CD14-positive monocyte (primary cell): ENCODE data around the gene CACTIN. TPM values are rescaled to one million over a fixed set of nuclear protein-coding genes. Genes with fewer than 3 reads are reported as not detected.
A peak's percentile ranks its signal among the peaks of the same experiment; 100 is the strongest.

ENCODE experiments used
- DNase-seq, 3 donors: peaks; one replicate each; pipeline ENCODE4 v3.0.0-alpha.2; 2011 to 2022
- H2AFZ ChIP-seq: 2 replicates; pipeline ENCODE4 v1.6.0; 2012; ENCODE audit warnings: mild to moderate bottlenecking, low read depth, low read length, inconsistent platforms; ENCODE audit not compliant: insufficient read depth, poor library complexity, severe bottlenecking
- H3K27ac ChIP-seq, 2 donors: 1 replicate in 1 of 2; 2 replicates in 1 of 2; pipeline ENCODE4 v1.5.1; 2012 to 2013; ENCODE audit warnings: low read length in 2 of 2, control low read depth in 1 of 2, inconsistent platforms in 1 of 2, low read depth in 1 of 2, mild to moderate bottlenecking in 1 of 2
- H3K27me3 ChIP-seq, 2 donors: one replicate each; pipeline versions ENCODE4 v1.6.0 to v1.6.1; 2011 to 2013; ENCODE audit warnings: low read length in 2 of 2; ENCODE audit not compliant: control insufficient read depth in 2 of 2, insufficient read depth in 2 of 2
- H3K36me3 ChIP-seq, 2 donors: replicated peaks in 1 of 2; 1 replicate in 1 of 2; 2 replicates in 1 of 2; pipeline versions ENCODE4 v1.5.1 to v1.6.1; 2012 to 2013; ENCODE audit warnings: low read length in 2 of 2, control low read depth in 1 of 2, inconsistent platforms in 1 of 2, mild to moderate bottlenecking in 1 of 2; ENCODE audit not compliant: insufficient read depth in 2 of 2, control insufficient read depth in 1 of 2
- H3K4me1 ChIP-seq, 2 donors: 1 replicate in 1 of 2; 2 replicates in 1 of 2; pipeline versions ENCODE4 v1.5.1 to v1.6.1; 2012 to 2013; ENCODE audit warnings: low read length in 2 of 2, control low read depth in 1 of 2, inconsistent platforms in 1 of 2, mild to moderate bottlenecking in 1 of 2, moderate library complexity in 1 of 2; ENCODE audit not compliant: insufficient read depth in 2 of 2, control insufficient read depth in 1 of 2
- H3K4me2 ChIP-seq: replicated peaks from 2 replicates; pipeline ENCODE3; 2012; ENCODE audit warnings: low read length, moderate library complexity, mild to moderate bottlenecking; ENCODE audit not compliant: poor library complexity, severe bottlenecking; ENCODE audit errors: extremely low read depth
- H3K4me3 ChIP-seq, 3 experiments: fragments of 200-600 bp in 1 of 3; sonication (generic) in 1 of 3; replicated peaks in 1 of 3; 1 replicate in 2 of 3; 2 replicates in 1 of 3; pipeline ENCODE4 v1.5.1; 2011 to 2013; ENCODE audit warnings: low read length in 3 of 3, mild to moderate bottlenecking in 3 of 3, control low read depth in 2 of 3, low read depth in 2 of 3, inconsistent platforms in 1 of 3, moderate library complexity in 1 of 3
- H3K79me2 ChIP-seq: 2 replicates; pipeline ENCODE4 v1.6.0; 2012; ENCODE audit warnings: mild to moderate bottlenecking, control low read depth, inconsistent platforms, low read length, moderate library complexity; ENCODE audit not compliant: insufficient read depth
- H3K9ac ChIP-seq: 2 replicates; pipeline ENCODE4 v1.6.0; 2017; ENCODE audit warnings: low read length, mild to moderate bottlenecking; ENCODE audit not compliant: insufficient read depth, poor library complexity, severe bottlenecking
- H3K9me3 ChIP-seq, 2 donors: replicated peaks in 1 of 2; 1 replicate in 1 of 2; 2 replicates in 1 of 2; pipeline versions ENCODE4 v1.5.1 to v1.6.1; 2012 to 2013; ENCODE audit warnings: low read length in 2 of 2, control low read depth in 1 of 2; ENCODE audit not compliant: control insufficient read depth in 1 of 2, insufficient read depth in 1 of 2
- H4K20me1 ChIP-seq: 2 replicates; pipeline ENCODE4 v1.6.0; 2012; ENCODE audit warnings: mild to moderate bottlenecking, low read length, control low read depth, moderate library complexity; ENCODE audit not compliant: insufficient read depth
- H3K27ac Mint-ChIP-seq, 7 donors: one replicate each; pipeline ENCODE4 v1.8.0; 2020; ENCODE audit warnings: mild to moderate bottlenecking in 7 of 7, mixed read lengths in 7 of 7, moderate library complexity in 6 of 7, inconsistent platforms in 2 of 7
- H3K27me3 Mint-ChIP-seq, 3 donors: one replicate each; pipeline ENCODE4 v1.8.0; 2021 to 2022; ENCODE audit warnings: low read depth in 3 of 3, mild to moderate bottlenecking in 3 of 3, mixed read lengths in 3 of 3, moderate library complexity in 3 of 3, inconsistent platforms in 1 of 3
- H3K36me3 Mint-ChIP-seq, 2 donors: one replicate each; pipeline ENCODE4 v1.8.0; 2020; ENCODE audit warnings: mixed read lengths in 2 of 2, inconsistent platforms in 1 of 2, mild to moderate bottlenecking in 1 of 2
- H3K4me1 Mint-ChIP-seq: one replicate; pipeline ENCODE4 v1.8.0; 2020; ENCODE audit warnings: mild to moderate bottlenecking, mixed read lengths
- H3K4me3 Mint-ChIP-seq, 2 donors: one replicate each; pipeline ENCODE4 v1.8.0; 2020; ENCODE audit warnings: mild to moderate bottlenecking in 2 of 2, mixed read lengths in 2 of 2, moderate library complexity in 1 of 2
- H3K9me3 Mint-ChIP-seq, 7 donors: one replicate each; pipeline ENCODE4 v1.8.0; 2020 to 2022; ENCODE audit warnings: mixed read lengths in 7 of 7, mild to moderate bottlenecking in 6 of 7, moderate library complexity in 6 of 7, inconsistent platforms in 2 of 7
- WGBS: methylation state at CpG from one replicate; pipeline ENCODE4 v1.1.5; 2013; ENCODE audit warnings: missing lambda C conversion rate; ENCODE audit not compliant: insufficient coverage; 5-methylcytosine and 5-hydroxymethylcytosine counted together
- intact Hi-C, 2 donors: fragments of 100-400 bp; cut with micrococcal nuclease; formaldehyde crosslinking; loops; one replicate each; pipeline versions ENCODE4 v1.15.0 to v1.15.1; 2023
- polyA plus RNA-seq, 3 donors: library from polyadenylated mRNA; depleted of rRNA in 1 of 3; unstranded in 2 of 3; stranded (reverse) in 1 of 3; fragments of 300-500 nt in 2 of 3; fragments of >200 nt in 1 of 3; fragmentation: Illumina TruSeq in 2 of 3; gene quantifications; 1 replicate in 2 of 3; 2 replicates in 1 of 3; pipeline ENCODE4 v1.2.3, GENCODE V29; 2012 to 2021
- small RNA-seq: library from RNA; depleted of rRNA; stranded (forward); fragments of <200 nt; gene quantifications from one replicate; pipeline ENCODE3, GENCODE V24; 2012; ENCODE audit warnings: low read depth; ENCODE audit not compliant: insufficient read length
- TF ChIP-seq, protein P1 (sequence below): fragments of 200-600 bp; IDR thresholded peaks from one replicate; pipeline ENCODE4 v1.8.0; 2022; ENCODE audit warnings: antibody characterized with exemption, mild to moderate bottlenecking

CACTIN gene
- polyA plus RNA-seq, 3 donors: 2.5 to 19.4 (median 3.0) TPM

GRCh38 chr19:3565139-3565538 is 61.5 kb downstream of the CACTIN start:
- no peak overlapping the region for H2AFZ ChIP-seq
- Mint-ChIP-seq H3K36me3 (no peaks in the 10 kb centered on the region), H3K9me3 (peaks cover 0 to 2% (median 0%) of the 10 kb centered on the region in 7 donors), H3K4me3 (no peak overlapping the region), H3K4me1 (peaks cover 10% of the 10 kb centered on the region), H3K27me3 (peaks cover 0 to 10% (median 5%) of the 10 kb centered on the region in 3 donors), H3K27ac (no peak overlapping the region)
- DNase-seq: no peak
- no peaks in the 10 kb centered on the region for H3K9me3 ChIP-seq
- intact Hi-C loops: no loop called here
- no peak overlapping the region for H3K9ac ChIP-seq
- no peak overlapping the region for H3K4me2 ChIP-seq
- H3K79me2 ChIP-seq: no peaks in the 10 kb centered on the region
- H3K4me1 ChIP-seq: peaks cover 0 to 9% of the 10 kb centered on the region in 2 donors
- no peak overlapping the region for H3K27ac ChIP-seq
- H3K36me3 ChIP-seq: no peaks in the 10 kb centered on the region
- H3K27me3 ChIP-seq: no peaks in the 10 kb centered on the region
- TF ChIP-seq, protein P1, sequence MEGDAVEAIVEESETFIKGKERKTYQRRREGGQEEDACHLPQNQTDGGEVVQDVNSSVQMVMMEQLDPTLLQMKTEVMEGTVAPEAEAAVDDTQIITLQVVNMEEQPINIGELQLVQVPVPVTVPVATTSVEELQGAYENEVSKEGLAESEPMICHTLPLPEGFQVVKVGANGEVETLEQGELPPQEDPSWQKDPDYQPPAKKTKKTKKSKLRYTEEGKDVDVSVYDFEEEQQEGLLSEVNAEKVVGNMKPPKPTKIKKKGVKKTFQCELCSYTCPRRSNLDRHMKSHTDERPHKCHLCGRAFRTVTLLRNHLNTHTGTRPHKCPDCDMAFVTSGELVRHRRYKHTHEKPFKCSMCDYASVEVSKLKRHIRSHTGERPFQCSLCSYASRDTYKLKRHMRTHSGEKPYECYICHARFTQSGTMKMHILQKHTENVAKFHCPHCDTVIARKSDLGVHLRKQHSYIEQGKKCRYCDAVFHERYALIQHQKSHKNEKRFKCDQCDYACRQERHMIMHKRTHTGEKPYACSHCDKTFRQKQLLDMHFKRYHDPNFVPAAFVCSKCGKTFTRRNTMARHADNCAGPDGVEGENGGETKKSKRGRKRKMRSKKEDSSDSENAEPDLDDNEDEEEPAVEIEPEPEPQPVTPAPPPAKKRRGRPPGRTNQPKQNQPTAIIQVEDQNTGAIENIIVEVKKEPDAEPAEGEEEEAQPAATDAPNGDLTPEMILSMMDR: no peak
- 93% methylated on average over 14 of the region's 19 CpGs for WGBS
- H3K4me3 ChIP-seq: no peak overlapping the region
- no peaks in the 10 kb centered on the region for H4K20me1 ChIP-seq

- H3K27me3 Mint-ChIP-seq: peaks cover 0 to 10% (median 5%) of the 10 kb centered on the region in 3 donors
Observed at GRCh38 chr19:3563709-3564524, 62.7 kb downstream of the CACTIN start.

More at GRCh38 chr19:3563709-3564524, 62.7 kb downstream of the CACTIN start:
- no peaks in the 10 kb centered on the region for H3K79me2 ChIP-seq
- no peak overlapping the region for H3K4me3 ChIP-seq
- Mint-ChIP-seq H3K27ac (no peak overlapping the region), H3K4me3 (no peak overlapping the region), H3K4me1 (peaks cover 11% of the 10 kb centered on the region), H3K36me3 (no peaks in the 10 kb centered on the region), H3K9me3 (peaks cover 0 to 2% (median 0%) of the 10 kb centered on the region in 7 donors)
- TF ChIP-seq, protein P1: no peak
- intact Hi-C loops: no loop called here
- H3K4me1 ChIP-seq: peaks cover under 1 to 10% of the 10 kb centered on the region in 2 donors
- H3K9me3 ChIP-seq: no peaks in the 10 kb centered on the region
- H3K36me3 ChIP-seq: no peaks in the 10 kb centered on the region
- H3K27ac ChIP-seq: no peak overlapping the region
- no peaks in the 10 kb centered on the region for H4K20me1 ChIP-seq
- H3K4me2 ChIP-seq: no peak overlapping the region
- DNase-seq: peak in 1 of 3 donors; percentile 17
- WGBS: 67% methylated on average over 3 of the region's 17 CpGs
- H3K9ac ChIP-seq: no peak overlapping the region
- no peaks in the 10 kb centered on the region for H3K27me3 ChIP-seq
- H2AFZ ChIP-seq: no peak overlapping the region

Small RNA genes lying within 50 kb of the gene (small RNA-seq; reads per million reads assigned to genes)
- gene AC005786.1: not detected

Other genes with a start within 250 kb of the CACTIN start
- gene SMIM24, start 146.3 kb downstream of the CACTIN start, polyA plus RNA-seq: under 1 TPM in 1 of 3 donors, not detected in 2; 0.30 TPM
- gene SMIM44, start 143.3 kb downstream of the CACTIN start, polyA plus RNA-seq: not detected
- gene DOHH, start 126.1 kb downstream of the CACTIN start, polyA plus RNA-seq: 1 to 10 TPM; 3.7 to 4.2 (median 4.1) TPM
- gene FZR1, start 120.5 kb downstream of the CACTIN start, polyA plus RNA-seq: 10 to 100 TPM in 1 of 3 donors, 1 to 10 TPM in 2; 7.7 to 44.6 (median 9.4) TPM
- 1 to 10 TPM in 1 of 3 donors, not detected in 2; 1.8 TPM for gene TEKTIP1, start 87.6 kb downstream of the CACTIN start, polyA plus RNA-seq
- 100 to 1,000 TPM in 1 of 3 donors, 10 to 100 TPM in 2; 47.9 to 150 (median 55.5) TPM for gene MFSD12, start 69.2 kb downstream of the CACTIN start, polyA plus RNA-seq
- 10 to 100 TPM; 52.4 to 58.8 (median 56.5) TPM for gene HMG20B, start 53.8 kb downstream of the CACTIN start, polyA plus RNA-seq
- gene GIPC3, start 41.3 kb downstream of the CACTIN start, polyA plus RNA-seq: under 1 TPM in 1 of 3 donors, not detected in 2; 0.03 TPM
- under 1 TPM in 1 of 3 donors, not detected in 2; 0.05 TPM for gene TBXA2R, start 19.9 kb downstream of the CACTIN start, polyA plus RNA-seq
- gene PIP5K1C, start 73.7 kb upstream of the CACTIN start, polyA plus RNA-seq: 10 to 100 TPM in 2 of 3 donors, 1 to 10 TPM in 1; 6.5 to 19.5 (median 10.1) TPM
- gene TJP3, start 81.6 kb upstream of the CACTIN start, polyA plus RNA-seq: under 1 TPM in 1 of 3 donors, not detected in 2; 0.01 TPM
- gene APBA3, start 134.9 kb upstream of the CACTIN start, polyA plus RNA-seq: 10 to 100 TPM; 14.5 to 23.1 (median 16.1) TPM
- 100 to 1,000 TPM in 2 of 3 donors, 10 to 100 TPM in 1; 39.9 to 133 (median 115) TPM for gene MRPL54, start 135.9 kb upstream of the CACTIN start, polyA plus RNA-seq
- not detected for gene RAX2, start 145.4 kb upstream of the CACTIN start, polyA plus RNA-seq
- gene MATK, start 159.6 kb upstream of the CACTIN start, polyA plus RNA-seq: under 1 TPM; 0.20 to 0.44 (median 0.35) TPM
- gene ZFR2, start 242.2 kb upstream of the CACTIN start, polyA plus RNA-seq: not detected